Measurements from ENCODE around the gene DIABLO. TPM values are rescaled to one million over a fixed set of nuclear protein-coding genes. Genes with fewer than 3 reads are reported as not detected.

Gene DIABLO
- total RNA-seq, 1 experiment from 2014 or later, result 74.6 TPM

DNA sequence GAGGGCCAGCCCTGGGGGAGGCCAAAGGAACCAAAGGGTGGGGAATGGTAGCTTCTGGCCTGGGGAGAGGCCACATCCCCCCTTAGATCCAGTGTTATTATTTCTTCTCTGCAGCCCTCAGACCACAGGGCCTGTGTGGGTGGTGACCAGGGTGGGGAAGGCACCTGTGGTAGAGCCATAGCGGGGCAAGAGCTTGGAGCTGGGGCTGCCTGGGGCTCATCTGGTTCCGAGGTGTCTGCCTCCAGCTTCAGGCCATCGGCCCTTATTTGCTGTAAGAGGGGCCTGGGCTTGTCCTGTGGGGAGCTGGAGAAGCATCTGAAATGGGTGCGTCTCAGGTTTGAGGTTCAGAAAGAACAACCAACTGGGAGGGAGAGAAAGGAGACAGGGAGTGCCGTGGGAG, 24.5 kb downstream of the DIABLO start:
- Histone ChIP-seq H3K18ac (ENCODE audit: insufficient read length, low read depth, low read length) (no peak overlapping the region), H3K27ac (ENCODE audit: insufficient read length, low read depth, low read length) (no peak overlapping the region), H3K79me2 (ENCODE audit: insufficient read depth, low read length) (no peaks in the 10 kb centered on the region), H4K5ac (ENCODE audit: insufficient read length, low read depth, low read length) (no peak overlapping the region), H4K8ac (replicated peaks; ENCODE audit: insufficient read length, low read depth, low read length) (no peak overlapping the region), H3K27me3 (ENCODE audit: insufficient read depth, low read length) (peaks cover 4% of the 10 kb centered on the region; the same call in 1 of the 2 replicates), H2BK12ac (ENCODE audit: insufficient read length, low read depth, low read length) (no peak overlapping the region), H3K23me2 (ENCODE audit: insufficient read length, low read depth, low read length, poor library complexity, severe bottlenecking) (peaks cover 7% of the 10 kb centered on the region), H3K9ac (ENCODE audit: extremely low read depth, insufficient read length, low read length) (no peak overlapping the region), H3K56ac (ENCODE audit: insufficient read length, low read depth, low read length) (no peak overlapping the region), H3K9me3 (ENCODE audit: control insufficient read depth, low read depth, low read length) (no peaks in the 10 kb centered on the region), H2BK15ac (ENCODE audit: low read depth, low read length) (no peak overlapping the region), H3K4me1 (ENCODE audit: insufficient read depth, low read length) (peaks cover 2% of the 10 kb centered on the region), H2BK20ac (ENCODE audit: low read depth, low read length, poor library complexity, severe bottlenecking) (no peak overlapping the region), H3K23ac (ENCODE audit: insufficient read length, low read depth, low read length) (no peak overlapping the region), H3K4ac (ENCODE audit: low read depth, low read length) (no peak overlapping the region), H2AK5ac (ENCODE audit: insufficient read length, low read length) (no peak overlapping the region), H3K4me2 (ENCODE audit: insufficient read depth, insufficient read length, low read length) (no peak overlapping the region), H2AFZ (ENCODE audit: low read length) (no peak overlapping the region), H4K91ac (ENCODE audit: insufficient read length, low read depth, low read length) (no peak overlapping the region), H2BK5ac (ENCODE audit: insufficient read length, low read length) (no peak overlapping the region), H3K14ac (ENCODE audit: insufficient read depth, low read length) (no peak overlapping the region), H3T11ph (ENCODE audit: low read length) (no peak overlapping the region), H3K79me1 (ENCODE audit: insufficient read depth, low read depth, low read length, poor library complexity, severe bottlenecking) (no peaks in the 10 kb centered on the region), H2BK120ac (ENCODE audit: low read depth, low read length, poor library complexity, severe bottlenecking) (no peak overlapping the region), H4K20me1 (ENCODE audit: control insufficient read depth, insufficient read depth, insufficient read length) (no peaks in the 10 kb centered on the region)
- no peak overlapping the region for H3K4me3 Mint-ChIP-seq
- H3K27me3 Mint-ChIP-seq (ENCODE audit: low read depth), result peaks cover 54% of the 10 kb centered on the region
- H3K4me1 Mint-ChIP-seq, result peaks cover 11 to 19% of the 10 kb centered on the region in 2 experiments
- no CpG with 5 or more reads among the region's 5 CpGs for WGBS (ENCODE audit: extremely low coverage, insufficient read length, low lambda C conversion rate)
- no peaks in the 10 kb centered on the region; a peak in 1 of 7 replicates for H3K36me3 Mint-ChIP-seq (ENCODE audit: insufficient read depth in 1 of 3, low read depth in 3 of 3)
- H3K27ac Mint-ChIP-seq, result no peak overlapping the region
- no peaks in the 10 kb centered on the region for H3K9me3 Mint-ChIP-seq
- DNase-seq, result no peak
- TF ChIP-seq CTCF (conservative IDR thresholded peaks at IDR 0.05), result no peak
